ENCODE results near the gene THSD7B.
A peak's percentile ranks its signal among the peaks of the same experiment; 100 is the strongest.

The THSD7B gene

GRCh38 chr2:136787970-136788369 is 22.6 kb downstream of the THSD7B start:
- Histone ChIP-seq H3K4me3 (IDR thresholded peaks at IDR 0.05; ENCODE audit: insufficient read depth, low read depth, low read length) (no peak overlapping the region), H3K36me3 (ENCODE audit: insufficient read depth) (no peaks in the 10 kb centered on the region), H3K27me3 (ENCODE audit: insufficient read depth, low read depth) (no peaks in the 10 kb centered on the region), H3K4me2 (no peak overlapping the region), H3K4me1 (ENCODE audit: low read depth, poor library complexity, severe bottlenecking) (no peaks in the 10 kb centered on the region), H3K79me2 (ENCODE audit: insufficient read depth, low read depth) (no peaks in the 10 kb centered on the region), H3K27ac (no peak overlapping the region), H3K9ac (no peak overlapping the region), H2AFZ (ENCODE audit: low read depth) (no peak overlapping the region), H4K20me1 (ENCODE audit: insufficient read depth) (no peaks in the 10 kb centered on the region)
- TF ChIP-seq, protein P1, sequence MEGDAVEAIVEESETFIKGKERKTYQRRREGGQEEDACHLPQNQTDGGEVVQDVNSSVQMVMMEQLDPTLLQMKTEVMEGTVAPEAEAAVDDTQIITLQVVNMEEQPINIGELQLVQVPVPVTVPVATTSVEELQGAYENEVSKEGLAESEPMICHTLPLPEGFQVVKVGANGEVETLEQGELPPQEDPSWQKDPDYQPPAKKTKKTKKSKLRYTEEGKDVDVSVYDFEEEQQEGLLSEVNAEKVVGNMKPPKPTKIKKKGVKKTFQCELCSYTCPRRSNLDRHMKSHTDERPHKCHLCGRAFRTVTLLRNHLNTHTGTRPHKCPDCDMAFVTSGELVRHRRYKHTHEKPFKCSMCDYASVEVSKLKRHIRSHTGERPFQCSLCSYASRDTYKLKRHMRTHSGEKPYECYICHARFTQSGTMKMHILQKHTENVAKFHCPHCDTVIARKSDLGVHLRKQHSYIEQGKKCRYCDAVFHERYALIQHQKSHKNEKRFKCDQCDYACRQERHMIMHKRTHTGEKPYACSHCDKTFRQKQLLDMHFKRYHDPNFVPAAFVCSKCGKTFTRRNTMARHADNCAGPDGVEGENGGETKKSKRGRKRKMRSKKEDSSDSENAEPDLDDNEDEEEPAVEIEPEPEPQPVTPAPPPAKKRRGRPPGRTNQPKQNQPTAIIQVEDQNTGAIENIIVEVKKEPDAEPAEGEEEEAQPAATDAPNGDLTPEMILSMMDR (conservative IDR thresholded peaks at IDR 0.05; ENCODE audit: low read depth, low read length) = no peak

DNA sequence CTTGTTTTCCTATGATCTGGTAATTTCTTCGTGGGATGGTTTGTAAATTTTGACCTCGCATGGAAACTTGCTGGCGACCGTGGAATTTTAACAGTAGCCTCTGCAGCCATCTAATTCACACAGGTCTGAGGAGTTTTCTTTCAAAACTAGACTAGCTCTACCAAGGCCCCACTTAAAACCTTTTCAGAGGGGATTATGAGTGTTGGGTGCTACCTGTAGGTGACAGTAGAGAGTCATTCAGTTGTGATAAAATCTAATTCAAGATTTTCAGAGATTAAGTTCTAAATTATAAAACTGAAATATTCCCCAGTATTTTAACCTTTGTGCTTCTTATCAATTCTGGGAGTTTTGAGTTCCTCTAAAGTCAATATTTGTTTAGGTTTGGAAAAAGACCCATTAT is 31.0 kb downstream of the THSD7B start:
- no peaks in the 10 kb centered on the region for H3K27me3 ChIP-seq (ENCODE audit: insufficient read depth, low read depth)
- no peaks in the 10 kb centered on the region for H3K79me2 ChIP-seq (ENCODE audit: insufficient read depth, low read depth)
- no peak overlapping the region for H3K4me2 ChIP-seq
- H3K36me3 ChIP-seq (ENCODE audit: insufficient read depth) = no peaks in the 10 kb centered on the region
- no peaks in the 10 kb centered on the region for H3K4me1 ChIP-seq (ENCODE audit: low read depth, poor library complexity, severe bottlenecking)
- no peak overlapping the region for H3K27ac ChIP-seq
- H3K9ac ChIP-seq = no peak overlapping the region
- no peaks in the 10 kb centered on the region for H4K20me1 ChIP-seq (ENCODE audit: insufficient read depth)
- TF ChIP-seq, protein P1 (conservative IDR thresholded peaks at IDR 0.05; ENCODE audit: low read depth, low read length) = 0 out of 2 replicates have a peak, but pooled peaks have one; percentile 17
- no peak overlapping the region for H3K4me3 ChIP-seq (IDR thresholded peaks at IDR 0.05; ENCODE audit: insufficient read depth, low read depth, low read length)
- H2AFZ ChIP-seq (ENCODE audit: low read depth) = no peak overlapping the region

- H3K27me3 ChIP-seq (ENCODE audit: insufficient read depth, low read depth) = no peaks in the 10 kb centered on the region
- TF ChIP-seq, protein P1 (conservative IDR thresholded peaks at IDR 0.05; ENCODE audit: low read depth, low read length) = no peak
- H2AFZ ChIP-seq (ENCODE audit: low read depth) = no peak overlapping the region
- H3K4me3 ChIP-seq (IDR thresholded peaks at IDR 0.05; ENCODE audit: insufficient read depth, low read depth, low read length) = no peak overlapping the region
- no peaks in the 10 kb centered on the region for H3K36me3 ChIP-seq (ENCODE audit: insufficient read depth)
- H3K4me1 ChIP-seq (ENCODE audit: low read depth, poor library complexity, severe bottlenecking) = no peaks in the 10 kb centered on the region
- H3K4me2 ChIP-seq = no peak overlapping the region
- H3K79me2 ChIP-seq (ENCODE audit: insufficient read depth, low read depth) = no peaks in the 10 kb centered on the region
- no peaks in the 10 kb centered on the region for H4K20me1 ChIP-seq (ENCODE audit: insufficient read depth)
- H3K27ac ChIP-seq = no peak overlapping the region
- no peak overlapping the region for H3K9ac ChIP-seq
Measured at GRCh38 chr2:136798766-136799165, 33.4 kb downstream of the THSD7B start.

- Histone ChIP-seq H3K4me1 (ENCODE audit: low read depth, poor library complexity, severe bottlenecking) (no peaks in the 10 kb centered on the region), H3K79me2 (ENCODE audit: insufficient read depth, low read depth) (no peaks in the 10 kb centered on the region), H2AFZ (ENCODE audit: low read depth) (no peak overlapping the region), H3K4me2 (no peak overlapping the region), H3K27ac (no peak overlapping the region), H3K9ac (no peak overlapping the region), H3K27me3 (ENCODE audit: insufficient read depth, low read depth) (no peaks in the 10 kb centered on the region), H3K36me3 (ENCODE audit: insufficient read depth) (no peaks in the 10 kb centered on the region), H3K4me3 (IDR thresholded peaks at IDR 0.05; ENCODE audit: insufficient read depth, low read depth, low read length) (no peak overlapping the region), H4K20me1 (ENCODE audit: insufficient read depth) (no peaks in the 10 kb centered on the region)
- TF ChIP-seq, protein P1 (conservative IDR thresholded peaks at IDR 0.05; ENCODE audit: low read depth, low read length) = no peak
Measured at GRCh38 chr2:136801661-136802060, 36.3 kb downstream of the THSD7B start.

Data from KMS-11 (cell line).